Endothelial cell of umbilical vein (primary cell): ENCODE results near the gene CHAC1. TPM values are rescaled to one million over a fixed set of nuclear protein-coding genes. Genes with fewer than 3 reads are reported as not detected.

Source experiments
- Bru-seq: library from RNA; stranded (reverse); fragments of 400-500 nt; gene quantifications from one replicate; lab custom pipeline; 2021; lab: Mats Ljungman, UMichigan
- BruChase-seq, 2 experiments: library from RNA; stranded (reverse); fragments of 400-500 nt; gene quantifications; one replicate each; lab custom pipeline; 2021; lab: Mats Ljungman, UMichigan
- BruUV-seq: library from RNA; stranded (reverse); fragments of 400-500 nt; replicated peaks from 2 replicates; lab custom pipeline; 2021; lab: Mats Ljungman, UMichigan
- CTCF ChIA-PET: fragments of 300-600, 350-600 bp; sonication (Branson Sonifier 250); formaldehyde crosslinking; loops from one replicate; lab custom pipeline; 2021; ENCODE audit warnings: antibody characterized with exemption, inconsistent platforms; lab: Charles Lee
- POLR2A ChIA-PET: fragments of 300-600, 350-600 bp; sonication (Branson Sonifier 250); formaldehyde crosslinking; loops from one replicate; lab custom pipeline; 2021; ENCODE audit warnings: antibody characterized with exemption, inconsistent platforms; lab: Charles Lee
- DNase-seq: peaks from one replicate; pipeline ENCODE4 v3.0.0-alpha.2; 2011; ENCODE audit warnings: low read depth, low spot score
- FAIRE-seq: peaks from 2 replicates; lab custom pipeline; 2011; peaks lifted over from hg19 to GRCh38; lab: Jason Lieb, UNC
- H2AFZ ChIP-seq: 2 replicates; pipeline ENCODE4 v1.6.0; 2012; ENCODE audit warnings: low read depth, low read length, control low read depth, inconsistent platforms
- H3K27ac ChIP-seq: 2 replicates; pipeline ENCODE4 v1.5.1; 2011; ENCODE audit warnings: low read depth, mild to moderate bottlenecking, control low read depth, low read length, moderate library complexity; ENCODE audit not compliant: insufficient read depth
- H3K27me3 ChIP-seq, 2 experiments: 2 replicates each; pipeline versions ENCODE4 v1.6.0 to v1.6.1; 2011; ENCODE audit warnings: low read length in 2 of 2, mixed read lengths in 1 of 2; ENCODE audit not compliant: control insufficient read depth in 2 of 2, insufficient read depth in 2 of 2
- H3K36me3 ChIP-seq, 2 experiments: 2 replicates in 1 of 2; 3 replicates in 1 of 2; pipeline ENCODE4 v1.5.1; 2011; ENCODE audit warnings: low read length in 2 of 2, mild to moderate bottlenecking in 1 of 2, moderate library complexity in 1 of 2; ENCODE audit not compliant: control insufficient read depth in 2 of 2, insufficient read depth in 2 of 2; ENCODE audit errors: extremely low read depth in 1 of 2
- H3K4me1 ChIP-seq: 3 replicates; pipeline ENCODE4 v1.5.1; 2011; ENCODE audit warnings: mild to moderate bottlenecking, low read length; ENCODE audit not compliant: control insufficient read depth, insufficient read depth; ENCODE audit errors: extremely low read depth
- H3K4me2 ChIP-seq: 2 replicates; pipeline ENCODE4 v1.6.1; 2011; ENCODE audit warnings: low read length, control low read depth, mixed read lengths; ENCODE audit not compliant: insufficient read depth
- H3K4me3 ChIP-seq, 3 experiments: fragments of 200-600 bp in 1 of 3; sonication (generic), shearing (Covaris generic) in 1 of 3; replicated peaks in 1 of 3; 2 replicates each; pipeline ENCODE4 v1.5.1; 2011 to 2016; ENCODE audit warnings: control low read depth in 3 of 3, low read length in 3 of 3, mild to moderate bottlenecking in 2 of 3, inconsistent platforms in 1 of 3, low read depth in 1 of 3, moderate library complexity in 1 of 3; ENCODE audit not compliant: insufficient read depth in 1 of 3
- H3K79me2 ChIP-seq: 2 replicates; pipeline ENCODE4 v1.6.0; 2012; ENCODE audit warnings: low read length, inconsistent platforms; ENCODE audit not compliant: control insufficient read depth, insufficient read depth
- H3K9ac ChIP-seq: replicated peaks from 2 replicates; pipeline ENCODE3; 2011; ENCODE audit warnings: low read length, control low read depth; ENCODE audit not compliant: insufficient read depth; ENCODE audit errors: extremely low read depth
- H3K9me1 ChIP-seq: replicated peaks from 3 replicates; pipeline ENCODE4 v1.6.0; 2011; ENCODE audit warnings: mild to moderate bottlenecking, low read length; ENCODE audit not compliant: control insufficient read depth, insufficient read depth; ENCODE audit errors: extremely low read depth
- H3K9me3 ChIP-seq: replicated peaks from 2 replicates; pipeline ENCODE4 v1.5.1; 2012; ENCODE audit warnings: low read length, inconsistent platforms; ENCODE audit not compliant: control insufficient read depth, insufficient read depth
- H4K20me1 ChIP-seq: replicated peaks from 2 replicates; pipeline ENCODE3; 2011; ENCODE audit warnings: mild to moderate bottlenecking, low read length; ENCODE audit not compliant: control insufficient read depth, insufficient read depth; ENCODE audit errors: extremely low read depth
- CTCF ChIP-seq, 2 donors: IDR thresholded peaks; 1 replicate in 1 of 2; 2 replicates in 1 of 2; pipeline ENCODE4 v1.5.1; 2011; ENCODE audit warnings: low read length in 2 of 2, mild to moderate bottlenecking in 2 of 2, moderate library complexity in 2 of 2, control low read depth in 1 of 2, inconsistent platforms in 1 of 2, low read depth in 1 of 2; ENCODE audit not compliant: insufficient read depth in 1 of 2; ENCODE audit errors: extremely low read depth in 1 of 2
- EZH2 ChIP-seq: IDR thresholded peaks from 2 replicates; pipeline ENCODE4 v1.6.1; 2012; ENCODE audit warnings: borderline replicate concordance, low read depth, mild to moderate bottlenecking, moderate library complexity, low read length, inconsistent platforms; ENCODE audit not compliant: severe bottlenecking
- FOS ChIP-seq: IDR thresholded peaks from 2 replicates; pipeline ENCODE4 v1.6.1; 2011; ENCODE audit warnings: mild to moderate bottlenecking, low read length, moderate library complexity, borderline replicate concordance; ENCODE audit not compliant: insufficient read depth
- GATA2 ChIP-seq: IDR thresholded peaks from 2 replicates; pipeline ENCODE4 v1.7.0; 2011; ENCODE audit warnings: low read depth, mild to moderate bottlenecking, moderate library complexity, mixed read lengths, low read length; ENCODE audit not compliant: insufficient read length, insufficient read depth
- JUN ChIP-seq: IDR thresholded peaks from 2 replicates; pipeline ENCODE4 v1.6.1; 2011; ENCODE audit warnings: borderline replicate concordance, low read depth; ENCODE audit not compliant: insufficient read length, insufficient read depth
- MAX ChIP-seq: IDR thresholded peaks from 2 replicates; pipeline ENCODE4 v1.6.1; 2011; ENCODE audit not compliant: insufficient read depth, insufficient read length
- MYC ChIP-seq: IDR thresholded peaks from one replicate; pipeline ENCODE4 v1.6.1; 2011; ENCODE audit warnings: mild to moderate bottlenecking, low read depth, low read length
- POLR2A ChIP-seq: IDR thresholded peaks from 2 replicates; pipeline ENCODE4 v1.6.1; 2012; ENCODE audit warnings: low read depth, mild to moderate bottlenecking, control low read depth, low read length
- POLR2AphosphoS5 ChIP-seq: IDR thresholded peaks from 2 replicates; pipeline ENCODE4 v1.6.1; 2012; ENCODE audit warnings: low read depth, mild to moderate bottlenecking, control low read depth, low read length, moderate library complexity; ENCODE audit not compliant: insufficient read depth
- dilution Hi-C: fragments of 300-500 bp; cut with MboI; formaldehyde crosslinking; loops from one replicate; pipeline ENCODE4 v1.15.0; 2019; ENCODE audit warnings: low sequenced_read_pairs; ENCODE audit not compliant: extremely low pct_ligation_motif_present
- intact Hi-C: fragments of 100-400 bp; cut with micrococcal nuclease; formaldehyde crosslinking; loops from one replicate; pipeline ENCODE4 v1.10.0; 2022
- long read RNA-seq: library from polyadenylated mRNA; stranded (forward); transcript quantifications from one replicate; pipeline ENCODE4 v2.0.0, GENCODE V29; 2021
- polyA minus RNA-seq, 3 experiments: library from RNA; depleted of rRNA, polyadenylated mRNA; stranded (reverse); fragments of >200 nt; gene quantifications; 1 replicate in 1 of 3; 2 replicates in 2 of 3; pipeline ENCODE4 v1.2.3, GENCODE V29; 2011
- polyA plus RNA-seq, 4 experiments: library from polyadenylated mRNA; depleted of rRNA in 3 of 4; stranded (reverse) in 3 of 4; unstranded in 1 of 4; fragments of >200 nt; gene quantifications; 2 replicates each; pipeline versions ENCODE4 v1.2.1 to v1.2.3, GENCODE V29; 2011 to 2012; ENCODE audit warnings: missing spikeins in 1 of 4
- total RNA-seq: library from RNA; stranded (reverse); gene quantifications from 2 replicates; pipeline ENCODE4 v1.2.3, GENCODE V29; 2021

The CHAC1 gene
- total RNA-seq (4.6 and 5.6 TPM in 2 replicates), polyA plus RNA-seq (18.9 and 25.7 TPM in 2 replicates), polyA minus RNA-seq (10.6 and 13.9 TPM in 2 replicates), Bru-seq, nascent RNA (percentile 48 among the genes with signal in this experiment), BruChase-seq, experiment 1, labeled RNA remaining after a 6-hour chase (percentile 59 among the genes with signal in this experiment), BruChase-seq, experiment 2, labeled RNA remaining after a 2-hour chase (percentile 39 among the genes with signal in this experiment)
- 13.1 and 22.6 TPM in 2 replicates for polyA plus RNA-seq (2011; cell fraction: cytosol; rRNA removed)
- 25.1 and 29.0 TPM in 2 replicates for polyA plus RNA-seq (2011; cell fraction: nucleus; rRNA removed)
- polyA plus RNA-seq (2012): 3.2 and 4.3 TPM in 2 replicates
- 31.1 TPM for polyA minus RNA-seq (2011; cell fraction: cytosol; rRNA and poly(A)+ RNA removed)
- 22.0 and 32.1 TPM in 2 replicates for polyA minus RNA-seq (2011; cell fraction: nucleus; rRNA and poly(A)+ RNA removed)
- long read RNA-seq, transcript CHAC1-202 (3 exons, 1,849 nt): major isoform, 14 of 22 reads
- long read RNA-seq, partial matches to known transcripts: 0 of 22 reads
- long read RNA-seq, other reads (novel, unspliced or antisense): 8 of 22 reads

DNA sequence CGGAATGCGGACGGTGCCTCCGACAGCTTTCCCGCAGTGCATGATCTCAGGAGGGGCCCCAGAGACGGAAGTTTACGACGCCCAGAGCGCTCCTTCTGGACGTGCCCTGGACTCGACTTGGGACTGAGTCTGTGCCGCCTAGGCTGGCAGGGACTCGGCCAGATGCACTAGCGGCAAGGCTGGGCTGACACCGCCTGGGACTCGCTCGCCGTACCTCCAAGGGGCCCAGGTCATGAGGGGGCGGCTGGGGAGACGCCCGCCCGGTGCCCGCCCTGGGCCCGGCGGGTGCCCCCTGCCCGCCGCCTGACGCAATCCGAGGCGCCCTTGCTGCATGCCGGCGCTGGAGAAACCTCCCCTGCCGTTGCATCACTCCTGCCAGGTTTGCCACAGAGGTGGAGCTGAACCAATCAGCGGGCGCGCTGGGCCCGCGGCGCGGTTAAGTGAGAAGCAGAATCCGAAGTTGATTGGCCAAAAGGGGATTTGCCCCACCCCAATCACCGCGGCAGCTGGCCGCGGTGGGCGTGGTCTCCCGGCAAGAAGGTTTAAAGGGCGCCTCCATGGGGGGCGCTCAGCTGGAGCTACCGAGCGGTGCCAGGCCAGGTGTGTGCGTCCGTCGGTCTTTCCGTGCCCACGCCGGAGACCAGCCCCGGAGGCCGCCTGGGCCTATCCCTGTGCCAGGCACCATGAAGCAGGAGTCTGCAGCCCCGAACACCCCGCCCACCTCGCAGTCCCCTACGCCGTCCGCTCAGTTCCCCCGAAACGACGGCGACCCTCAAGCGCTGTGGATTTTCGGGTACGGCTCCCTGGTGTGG, at the start of gene CHAC1:
TSS of gene CHAC1 (plus strand) at position 571 of the 812 bp plus-strand sequence. CDS start at position 684, 113 bp downstream.
- Histone ChIP-seq H3K4me2 (peak within 1 kb of the TSS; percentile 67), H3K9ac (peak within 1 kb of the TSS; percentile 71), H3K79me2 (no peaks in the 10 kb centered on the region), H3K9me3 (no peaks in the 10 kb centered on the region), H4K20me1 (no peaks in the 10 kb centered on the region), H3K9me1 (no peaks in the 10 kb centered on the region), H2AFZ (peak within 1 kb of the TSS; percentile 81), H3K36me3 (peaks cover 0 to 2% of the 10 kb centered on the region in 2 experiments), H3K4me1 (peaks cover 10% of the 10 kb centered on the region), H3K27ac (peak within 1 kb of the TSS; percentile 61), H3K27me3 (no peaks in the 10 kb centered on the region), H3K4me3 (peak within 1 kb of the TSS; percentile 32 to 90 (median 37))
- ChIA-PET POLR2A (interaction anchor here (0.6 to 1.7 kb wide), 9 partner anchors 9 to 65 kb away, joined by 3 to 19 read pairs (median 3); partner anchors contain the start of gene DLL4), CTCF (interaction anchor here (0.6 to 9.3 kb wide), 14 partner anchors 11 to 109 kb away, joined by 3 to 101 read pairs (median 5); partner anchors contain the start of genes SPINT1 and VPS18)
- dilution Hi-C loops (no loop called here), intact Hi-C loops (loop anchor here (1.0 to 2.0 kb wide), 3 partner anchors 11 to 47 kb away; no protein-coding TSS in a partner anchor)
- FAIRE-seq (peak; percentile 99), DNase-seq (peak; percentile 98)
- BruUV-seq: no TSS peak
- TF ChIP-seq MAX (no peak), FOS (no peak), CTCF (IDR thresholded peaks at IDR 0.05; ENCODE audit: extremely low read depth in 1 of 2, insufficient read depth in 1 of 2, low read depth in 1 of 2, low read length in 2 of 2) (peak in 1 of 2 donors; percentile 9), GATA2 (no peak), MYC (no peak), POLR2AphosphoS5 (peak; percentile 61), EZH2 (no peak), JUN (no peak), POLR2A (peak; percentile 77)
